OCI-LY3 (cell line): ENCODE results near the gene PDS5B.

Experiments
- CTCF ChIP-seq: fragments of 200-600, 300-600 bp; sonication (generic); IDR thresholded peaks from 2 replicates; pipeline ENCODE4 v1.5.1; 2014; ENCODE audit warnings: antibody characterized with exemption, low read length, low read depth
- EZH2phosphoT487 ChIP-seq: fragments of 200-600 bp; shearing (Covaris generic); IDR thresholded peaks from 2 replicates; pipeline ENCODE4 v1.6.1; 2018; ENCODE audit warnings: antibody characterized with exemption, mixed run types, low read depth

GRCh38 chr13:32645854-32646253, 59.6 kb downstream of the PDS5B start:
- TF ChIP-seq CTCF (no peak), EZH2phosphoT487 (no peak)
